Activated B cell treated with CpG ODN at 0.5 μM for 24 hours (primary cell): ENCODE data around the gene NPRL2. TPM values are rescaled to one million over a fixed set of nuclear protein-coding genes. Genes with fewer than 3 reads are reported as not detected.
A peak's percentile ranks its signal among the peaks of the same experiment; 100 is the strongest.

Source experiments
- ATAC-seq: fragments of 200-7000 bp; cut with Tn5 transposase; one replicate; pipeline ENCODE4 v1.10.0; 2021; ENCODE audit warnings: low read depth, mild to moderate bottlenecking, moderate library complexity
- CTCF ChIA-PET: fragments of 350-600 bp; sonication (Branson Sonifier 250); formaldehyde crosslinking; loops from one replicate; lab custom pipeline; 2021; ENCODE audit warnings: antibody characterized with exemption; lab: Charles Lee
- POLR2A ChIA-PET: fragments of 350-600 bp; sonication (Branson Sonifier 250); formaldehyde crosslinking; loops from one replicate; lab custom pipeline; 2021; ENCODE audit warnings: antibody characterized with exemption; lab: Charles Lee
- DNase-seq: peaks from one replicate; pipeline ENCODE4 v3.0.0; 2022
- H3K27ac Mint-ChIP-seq: one replicate; pipeline ENCODE4 v1.8.0; 2020; ENCODE audit warnings: mixed read lengths
- H3K27me3 Mint-ChIP-seq: one replicate; pipeline ENCODE4 v1.8.0; 2021; ENCODE audit warnings: mixed read lengths
- H3K36me3 Mint-ChIP-seq: one replicate; pipeline ENCODE4 v1.8.0; 2021; ENCODE audit warnings: low read depth, mixed read lengths
- H3K4me1 Mint-ChIP-seq: one replicate; pipeline ENCODE4 v1.8.0; 2021; ENCODE audit warnings: mixed read lengths
- H3K4me3 Mint-ChIP-seq: one replicate; pipeline ENCODE4 v1.8.0; 2020; ENCODE audit warnings: mild to moderate bottlenecking, mixed read lengths
- H3K9me3 Mint-ChIP-seq: one replicate; pipeline ENCODE4 v1.8.0; 2020; ENCODE audit warnings: mixed read lengths
- CTCF ChIP-seq: fragments of 200-600 bp; IDR thresholded peaks from one replicate; pipeline ENCODE4 v1.8.0; 2022; ENCODE audit warnings: antibody characterized with exemption, mild to moderate bottlenecking
- intact Hi-C: fragments of 100-400 bp; cut with micrococcal nuclease; formaldehyde crosslinking; loops from one replicate; pipeline ENCODE4 v1.15.1; 2024
- total RNA-seq: library from RNA; stranded (reverse); gene quantifications from 2 replicates; pipeline ENCODE4 v1.2.3, GENCODE V29; 2022

Gene NPRL2
- total RNA-seq, 1 donor from 2014 or later = 23.6 TPM

DNA sequence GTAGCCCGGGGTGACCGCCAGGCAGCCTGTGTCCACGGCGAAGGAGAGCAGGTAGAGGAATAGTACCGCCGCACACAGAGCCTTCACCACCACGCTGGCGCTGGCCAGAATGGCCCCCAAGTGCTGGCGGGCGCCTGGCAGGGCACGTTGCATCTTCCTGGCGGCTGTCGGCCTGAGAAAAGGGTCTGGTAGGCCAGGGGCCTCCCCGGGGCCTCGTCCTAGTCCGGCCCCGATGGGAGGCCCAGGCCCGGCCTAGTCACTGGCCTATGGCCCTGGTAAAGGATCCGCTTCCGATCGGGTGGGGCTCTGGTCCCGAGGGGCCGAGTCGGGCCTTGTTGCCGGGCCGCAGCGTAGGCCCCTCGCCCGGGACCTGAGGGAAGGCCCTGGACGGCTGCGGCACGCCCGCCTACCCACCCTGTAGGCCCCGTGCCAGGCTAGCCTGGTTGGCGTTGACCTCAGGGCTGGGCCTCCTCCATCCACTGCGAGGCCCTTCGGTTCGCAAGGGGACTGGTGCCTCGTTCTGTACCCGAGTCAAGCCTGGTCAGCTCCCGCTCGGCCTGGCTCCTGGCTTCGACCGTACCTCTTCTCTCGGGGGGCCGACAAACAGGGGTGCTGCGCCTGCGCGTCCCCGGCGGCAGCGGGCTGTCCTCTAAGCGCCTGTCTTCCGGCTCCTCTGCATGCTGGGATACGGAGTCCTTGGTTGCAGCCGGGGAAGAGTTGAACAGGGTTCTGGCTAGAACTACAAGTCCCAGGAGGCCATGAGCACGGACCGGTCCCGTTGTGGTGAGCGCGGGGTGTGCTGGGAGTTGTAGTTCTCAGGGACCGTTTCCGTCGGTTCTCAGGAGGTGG is 8.6 kb upstream of the NPRL2 start, which contains the start of gene TMEM115:
TMEM115 (minus strand) TSS at position 611 of the 849 bp plus-strand sequence; CDS start at position 153, 458 bp downstream.
- H3K27ac Mint-ChIP-seq = peak within 1 kb of the TSS; percentile 89
- POLR2A ChIA-PET = interaction anchor here (0.6 to 1.6 kb wide), 7 partner anchors 9 to 58 kb away, joined by 3 to 15 read pairs (median 5); partner anchors contain the start of genes CYB561D2, NPRL2 and RASSF1
- H3K4me3 Mint-ChIP-seq = peak within 1 kb of the TSS; percentile 96
- intact Hi-C loops = loop anchor here (1.0 to 10.0 kb wide), 11 partner anchors 8 to 1696 kb away; partner anchors contain the start of genes DUSP7, HEMK1, HYAL3 and IFRD2
- CTCF ChIA-PET = interaction anchor here (0.8 kb wide), 1 partner anchor 12 kb away, joined by 3 read pairs; no protein-coding TSS in a partner anchor
- no peaks in the 10 kb centered on the region for H3K9me3 Mint-ChIP-seq
- H3K4me1 Mint-ChIP-seq = peaks cover 49% of the 10 kb centered on the region
- TF ChIP-seq CTCF = no peak
- ATAC-seq (peak; percentile 100), DNase-seq (peak; percentile 88)
- no peaks in the 10 kb centered on the region for H3K27me3 Mint-ChIP-seq
- peaks cover 36% of the 10 kb centered on the region for H3K36me3 Mint-ChIP-seq

- peak overlapping the region; percentile 96 for H3K4me3 Mint-ChIP-seq
- ChIA-PET POLR2A (interaction anchor here (1.0 kb wide), 1 partner anchor 18 kb away, joined by 3 read pairs; the partner anchor contains the start of gene RASSF1), CTCF (no interaction called here)
- DNase-seq = no peak
- H3K36me3 Mint-ChIP-seq = peaks cover 41% of the 10 kb centered on the region
- no peak for ATAC-seq
- peak overlapping the region; percentile 78 for H3K27ac Mint-ChIP-seq
- TF ChIP-seq CTCF = no peak
- H3K9me3 Mint-ChIP-seq = no peaks in the 10 kb centered on the region
- peaks cover 48% of the 10 kb centered on the region for H3K4me1 Mint-ChIP-seq
- H3K27me3 Mint-ChIP-seq = no peaks in the 10 kb centered on the region
- intact Hi-C loops = loop anchor here (2.0 to 10.0 kb wide), 4 partner anchors 159 to 1696 kb away; partner anchors contain the start of genes DUSP7, HEMK1 and MANF
Observed at GRCh38 chr3:50358355-50358910, 7.9 kb upstream of the NPRL2 start.

GRCh38 chr3:50357481-50357880 is 6.9 kb upstream of the NPRL2 start:
- DNase-seq = no peak
- POLR2A ChIA-PET = interaction anchor here (1.2 to 1.3 kb wide), 2 partner anchors 17 to 20 kb away, joined by 3 to 9 read pairs; partner anchors contain the start of gene RASSF1
- TF ChIP-seq CTCF = no peak
- Mint-ChIP-seq H3K27me3 (no peaks in the 10 kb centered on the region), H3K9me3 (no peaks in the 10 kb centered on the region), H3K4me1 (peaks cover 50% of the 10 kb centered on the region), H3K36me3 (peaks cover 48% of the 10 kb centered on the region), H3K4me3 (peak overlapping the region; percentile 59), H3K27ac (no peak overlapping the region)
- CTCF ChIA-PET = no interaction called here
- intact Hi-C loops = loop anchor here (5.0 to 10.0 kb wide), 2 partner anchors 160 to 1697 kb away; partner anchors contain the start of gene DUSP7
- no peak for ATAC-seq

GRCh38 chr3:50356553-50356952 is 6.0 kb upstream of the NPRL2 start:
- intact Hi-C loops = loop anchor here (5.0 to 10.0 kb wide), 2 partner anchors 161 to 1698 kb away; partner anchors contain the start of gene DUSP7
- peaks cover 48% of the 10 kb centered on the region for H3K36me3 Mint-ChIP-seq

More at GRCh38 chr3:50356553-50356952, 6.0 kb upstream of the NPRL2 start:
- DNase-seq (no peak), ATAC-seq (no peak)
- ChIA-PET POLR2A (interaction anchor here (0.9 to 1.3 kb wide), 3 partner anchors 9 to 19 kb away, joined by 3 to 9 read pairs (median 4); partner anchors contain the start of gene RASSF1), CTCF (interaction anchor here (0.6 to 0.8 kb wide), 2 partner anchors 9 to 1097 kb away, joined by 4 to 5 read pairs; no protein-coding TSS in a partner anchor)
- Mint-ChIP-seq H3K4me3 (peak overlapping the region; percentile 24), H3K9me3 (no peaks in the 10 kb centered on the region), H3K27me3 (no peaks in the 10 kb centered on the region), H3K27ac (peak overlapping the region; percentile 24), H3K4me1 (peaks cover 56% of the 10 kb centered on the region)
- no peak for TF ChIP-seq CTCF
